ENCODE data around the gene C11orf68. TPM values are rescaled to one million over a fixed set of nuclear protein-coding genes. Genes with fewer than 3 reads are reported as not detected.

The C11orf68 gene
- total and polyA plus RNA-seq, 9 of the 15 experiments (the other 6 are each of a cell fraction or from before 2014, with no cell fraction given): 3.6 to 35.9 (median 12.8) TPM

GRCh38 chr11:65918211-65919140 lies at the start of gene C11orf68 (continued):
- TF ChIP-seq MCM7 (IDR thresholded peaks at IDR 0.05) (no peak), ZNF431 (CRISPR knock-in tag; IDR thresholded peaks at IDR 0.05) (no peak; the same call in 1 of the 2 replicates), ZNF280B (CRISPR knock-in tag; IDR thresholded peaks at IDR 0.05) (no peak), PYGO2 (tag; IDR thresholded peaks at IDR 0.05) (no peak), ZNF785 (CRISPR knock-in tag; IDR thresholded peaks at IDR 0.05) (no peak), AFF4 (CRISPR knock-in tag; IDR thresholded peaks at IDR 0.05) (peak; percentile 47; the same call in 1 of the 2 replicates), HMG20B (CRISPR knock-in tag; IDR thresholded peaks at IDR 0.05) (no peak), TAF9B (IDR thresholded peaks at IDR 0.05; ENCODE audit: partially characterized antibody) (no peak), NFXL1 (CRISPR knock-in tag; IDR thresholded peaks at IDR 0.05) (no peak), TOE1 (IDR thresholded peaks at IDR 0.05; ENCODE audit: borderline replicate concordance) (no peak), TOE1 (CRISPR knock-in tag; IDR thresholded peaks at IDR 0.05; ENCODE audit: borderline replicate concordance, low read depth) (peak; percentile 24; the same call in 1 of the 2 replicates), ASH1L (IDR thresholded peaks at IDR 0.05; ENCODE audit: borderline replicate concordance, low read depth, partially characterized antibody) (no peak), ZBTB34 (CRISPR knock-in tag; IDR thresholded peaks at IDR 0.05) (no peak), PTBP1 (IDR thresholded peaks at IDR 0.05; ENCODE audit: low read depth, low read length) (0 out of 2 replicates have a peak, but pooled peaks have one; percentile 57), ID3 (CRISPR knock-in tag; IDR thresholded peaks at IDR 0.05) (no peak), ID3 (tag; IDR thresholded peaks at IDR 0.05) (0 out of 2 replicates have a peak, but pooled peaks have one; percentile 40), DACH1 (IDR thresholded peaks at IDR 0.05; ENCODE audit: partially characterized antibody) (no peak), MTF1 (CRISPR knock-in tag; IDR thresholded peaks at IDR 0.05; ENCODE audit: borderline replicate concordance) (no peak)
